GM19351 (cell line): Measurements from ENCODE around the gene PTCD1.

Experiments
- ATAC-seq: cut with Tn5 transposase; IDR thresholded peaks from one replicate; pipeline ENCODE4 v1.9.1; 2021; ENCODE audit warnings: mild to moderate bottlenecking, moderate library complexity; ENCODE audit not compliant: unreplicated experiment

Gene PTCD1

GRCh38 chr7:99369767-99370391, 68.7 kb downstream of the PTCD1 start:
- no peak for ATAC-seq

GRCh38 chr7:99368750-99369389, 69.7 kb downstream of the PTCD1 start:
- ATAC-seq, result no peak
